HG03439 (cell line): ENCODE measurements around the gene ATF4.
"Not testable (repeated sequence)": the region's sequence is repeated elsewhere in the genome, so short reads cannot be mapped to it uniquely, and the experiment has no call there.

Source experiments
- ATAC-seq: cut with Tn5 transposase; IDR thresholded peaks from one replicate; pipeline ENCODE4 v1.9.1; 2021; ENCODE audit warnings: mild to moderate bottlenecking, moderate library complexity; ENCODE audit not compliant: unreplicated experiment

The ATF4 gene

GRCh38 chr22:39510529-39511149 lies 9.7 kb upstream of the ATF4 start:
- no peak for ATAC-seq

- no peak for ATAC-seq
These were observed 9.1 kb upstream of the ATF4 start for GRCh38 chr22:39511226-39511625.

GRCh38 chr22:39512026-39512425 lies 8.3 kb upstream of the ATF4 start:
- no peak for ATAC-seq

GRCh38 chr22:39513791-39514190 lies 6.6 kb upstream of the ATF4 start:
- no peak for ATAC-seq

- ATAC-seq = no peak
These were observed 5.9 kb upstream of the ATF4 start for GRCh38 chr22:39514373-39514973.

GRCh38 chr22:39515266-39516050 lies 4.9 kb upstream of the ATF4 start:
- no peak for ATAC-seq

- ATAC-seq = no peak
These were observed 2.9 kb upstream of the ATF4 start for GRCh38 chr22:39517470-39517869.

- no peak for ATAC-seq
These were observed 2.1 kb upstream of the ATF4 start for GRCh38 chr22:39518144-39518786.

- no peak for ATAC-seq
These were observed 1.2 kb upstream of the ATF4 start for GRCh38 chr22:39518996-39519680.

- peak; percentile 73 for ATAC-seq
These were observed 609 bp upstream of the ATF4 start for GRCh38 chr22:39519681-39520225.

- ATAC-seq = peak; percentile 3
These were observed 934 bp downstream of the ATF4 start for GRCh38 chr22:39521106-39521885.

GRCh38 chr22:39522091-39522490 lies 1.7 kb downstream of the ATF4 start:
- ATAC-seq = not testable (repeated sequence)

- ATAC-seq = no peak
These were observed 2.4 kb downstream of the ATF4 start for GRCh38 chr22:39522567-39523300.

- ATAC-seq = no peak
These were observed 3.9 kb downstream of the ATF4 start for GRCh38 chr22:39524089-39524752.

GRCh38 chr22:39524753-39525657 lies 4.6 kb downstream of the ATF4 start:
- no peak for ATAC-seq

- ATAC-seq = no peak
These were observed 5.3 kb downstream of the ATF4 start for GRCh38 chr22:39525658-39525975.

- no peak for ATAC-seq
These were observed 6.4 kb downstream of the ATF4 start for GRCh38 chr22:39526736-39527171.

GRCh38 chr22:39527481-39527961 lies 7.2 kb downstream of the ATF4 start:
- ATAC-seq = no peak
